Activated CD4-positive, alpha-beta T cell treated with anti-CD3 and anti-CD28 coated beads, Interleukin-2, amount 50 U/mL, for 1 hour (primary cell): ENCODE data around the gene VCL.
A peak's percentile ranks its signal among the peaks of the same experiment; 100 is the strongest.

Experiments used
- DNase-seq: peaks from one replicate; pipeline ENCODE4 v3.0.0-alpha.2; 2020

The VCL gene

DNA sequence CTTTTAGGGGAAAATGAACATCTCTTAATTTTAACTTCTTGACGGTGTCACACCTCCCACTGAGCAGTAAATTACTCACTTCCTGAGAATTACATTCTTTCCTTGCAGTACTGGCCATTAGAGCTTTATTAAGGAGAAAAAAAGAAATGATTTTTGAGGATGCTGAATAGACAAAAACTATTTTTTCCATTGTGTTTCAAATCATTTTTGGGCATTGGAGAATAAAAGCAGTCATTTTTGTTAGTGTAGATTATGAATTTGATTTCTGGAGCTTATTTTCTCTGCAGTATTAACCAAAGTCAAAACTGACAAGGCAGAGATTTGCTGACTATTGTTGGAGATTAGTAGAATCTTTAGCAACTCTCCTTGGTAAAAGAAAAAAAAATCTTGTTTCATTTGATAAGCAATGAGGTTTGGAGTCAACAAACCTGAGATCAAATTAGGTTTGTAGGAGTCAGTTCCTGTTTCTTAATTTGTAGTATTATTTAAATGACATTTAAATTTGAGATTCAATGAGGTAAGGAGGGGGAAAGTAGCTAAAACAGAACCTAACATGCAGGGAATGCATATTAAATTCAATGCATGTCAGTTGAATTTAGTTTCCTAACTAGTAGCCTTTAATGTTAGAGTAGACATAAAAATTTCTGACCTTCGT is 82.1 kb downstream of the VCL start:
- DNase-seq: no peak

DNA sequence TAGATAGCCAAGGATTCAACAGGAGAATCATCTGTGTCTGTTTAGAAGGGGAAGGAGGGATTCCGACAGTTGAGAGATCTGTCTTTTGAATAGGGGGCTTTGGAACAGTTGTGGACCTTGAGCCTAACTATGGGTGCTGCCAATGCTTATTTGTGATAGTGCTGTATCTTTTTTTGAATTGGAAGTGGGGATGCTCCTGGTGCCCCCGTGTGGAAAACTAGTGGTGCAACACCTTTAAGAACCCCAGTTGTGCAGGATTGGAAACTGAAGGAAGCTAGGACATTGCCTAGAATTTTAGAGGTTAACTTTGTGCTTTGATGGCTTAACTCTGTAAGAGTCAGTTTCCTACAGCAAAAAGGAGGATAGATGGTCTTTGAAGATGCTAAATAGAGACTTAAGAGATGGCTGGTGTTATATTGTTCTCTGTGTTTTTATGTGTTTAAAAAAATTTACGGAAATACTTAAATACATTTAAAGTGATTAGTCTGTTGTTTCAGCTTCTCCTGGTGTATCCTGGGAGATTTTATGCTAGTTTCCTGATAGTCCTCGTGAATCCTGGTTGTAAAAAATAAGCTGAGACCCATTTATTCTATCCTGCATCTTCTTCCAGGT is 83.4 kb downstream of the VCL start:
- peak; percentile 31 for DNase-seq

DNA sequence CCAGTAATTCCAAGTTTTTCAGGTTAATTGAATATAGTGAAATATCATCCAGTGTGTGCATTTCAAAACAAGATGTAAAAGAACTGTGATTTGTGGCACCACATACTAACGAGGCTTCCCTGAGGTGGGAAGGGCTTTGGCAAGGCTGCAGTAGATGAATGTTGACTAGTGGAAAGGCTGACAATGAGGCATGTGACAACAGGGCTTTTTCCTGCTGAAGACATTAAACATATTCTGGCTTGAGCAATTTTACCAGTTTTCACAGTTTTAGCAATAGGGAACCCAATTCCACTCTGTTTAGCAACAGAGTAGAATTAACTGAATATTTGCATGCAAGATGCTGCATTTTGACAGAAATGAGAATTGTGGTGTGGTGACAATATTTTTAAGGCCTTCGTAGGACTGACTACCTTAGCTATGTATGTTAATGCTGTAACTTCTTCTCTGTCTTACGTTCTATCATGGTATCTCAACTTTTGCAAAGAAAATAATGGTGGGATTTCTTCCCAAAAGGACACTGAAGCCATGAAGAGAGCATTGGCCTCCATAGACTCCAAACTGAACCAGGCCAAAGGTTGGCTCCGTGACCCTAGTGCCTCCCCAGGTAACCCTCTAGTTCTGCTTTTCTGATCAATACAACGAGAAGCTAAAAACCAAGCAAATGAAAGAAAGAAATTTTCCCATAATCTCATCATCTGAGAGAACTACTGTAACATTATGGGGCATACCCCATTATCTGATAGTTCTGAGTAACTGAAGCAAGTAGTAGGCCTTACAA is 84.2 kb downstream of the VCL start:
- no peak for DNase-seq

DNA sequence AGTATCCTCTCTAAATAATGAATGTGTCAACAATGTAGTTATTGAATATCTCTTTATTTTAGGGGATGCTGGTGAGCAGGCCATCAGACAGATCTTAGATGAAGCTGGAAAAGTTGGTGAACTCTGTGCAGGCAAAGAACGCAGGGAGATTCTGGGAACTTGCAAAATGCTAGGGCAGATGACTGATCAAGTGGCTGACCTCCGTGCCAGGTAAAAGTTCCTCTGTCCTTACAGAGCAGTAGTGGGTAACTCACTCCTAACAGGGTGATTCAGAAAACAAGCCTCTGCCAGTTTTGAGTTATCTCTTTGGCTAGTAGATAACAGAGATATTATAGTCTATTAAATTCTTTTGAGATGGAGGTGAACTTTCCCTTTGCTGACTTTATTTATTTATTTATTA is 85.4 kb downstream of the VCL start:
- no peak for DNase-seq

DNA sequence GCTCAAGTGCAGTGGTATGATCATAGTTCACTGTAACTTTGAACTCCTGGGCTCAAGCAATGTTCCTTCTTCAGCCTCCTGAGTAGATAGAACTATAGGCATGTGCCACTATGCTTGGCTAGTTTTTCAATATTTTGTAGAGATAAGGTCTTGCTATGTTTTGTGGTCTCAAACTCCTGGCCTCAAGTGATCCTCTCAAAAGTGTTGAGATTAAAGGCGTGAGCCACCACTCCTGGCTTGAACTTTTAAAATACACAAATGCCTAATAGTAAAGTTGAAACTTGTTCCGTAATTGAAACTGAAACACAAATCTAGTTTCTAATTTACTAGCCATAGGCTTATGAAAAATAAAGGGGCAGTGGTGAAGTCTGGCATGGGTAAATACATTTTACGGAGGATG is 87.0 kb downstream of the VCL start:
- no peak for DNase-seq

DNA sequence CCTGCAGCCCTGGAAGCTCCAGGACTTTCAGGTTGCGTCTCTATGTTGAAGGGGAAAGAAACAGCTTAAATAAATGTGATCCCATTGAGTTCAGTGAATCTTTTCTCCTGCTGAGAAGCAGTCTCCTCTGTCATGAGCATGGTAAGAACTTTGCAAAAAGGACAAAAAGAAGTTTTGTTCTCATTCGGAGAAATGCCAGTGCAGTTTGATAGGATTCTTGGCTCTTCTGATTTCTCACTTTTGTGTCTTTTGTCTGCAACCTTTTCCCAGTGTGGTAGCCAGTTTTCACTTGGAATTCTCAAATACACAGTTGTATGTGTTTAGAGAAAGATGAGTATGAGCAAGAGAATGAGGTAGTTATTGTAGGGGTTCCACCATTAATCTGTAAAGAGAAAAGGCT is 88.4 kb downstream of the VCL start:
- DNase-seq: no peak

DNA sequence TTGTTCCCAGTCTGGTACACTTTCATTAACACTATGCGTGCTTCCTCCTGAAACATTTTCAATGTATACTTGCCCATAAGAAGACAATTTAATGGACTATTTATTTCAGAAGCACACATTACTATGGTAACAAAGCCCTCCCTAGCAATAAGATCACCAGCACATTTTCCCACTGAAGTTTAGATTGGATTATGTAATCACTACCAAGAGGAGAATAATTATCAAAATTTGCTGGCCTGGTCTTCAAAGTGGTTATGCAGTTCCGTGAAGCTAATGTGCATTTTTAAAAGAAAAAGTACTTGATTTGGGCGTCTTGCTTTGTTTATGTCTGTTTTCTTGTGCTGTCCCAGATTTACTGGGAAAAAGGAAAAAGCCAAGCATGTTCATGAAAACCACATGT is 90.8 kb downstream of the VCL start:
- DNase-seq: no peak

DNA sequence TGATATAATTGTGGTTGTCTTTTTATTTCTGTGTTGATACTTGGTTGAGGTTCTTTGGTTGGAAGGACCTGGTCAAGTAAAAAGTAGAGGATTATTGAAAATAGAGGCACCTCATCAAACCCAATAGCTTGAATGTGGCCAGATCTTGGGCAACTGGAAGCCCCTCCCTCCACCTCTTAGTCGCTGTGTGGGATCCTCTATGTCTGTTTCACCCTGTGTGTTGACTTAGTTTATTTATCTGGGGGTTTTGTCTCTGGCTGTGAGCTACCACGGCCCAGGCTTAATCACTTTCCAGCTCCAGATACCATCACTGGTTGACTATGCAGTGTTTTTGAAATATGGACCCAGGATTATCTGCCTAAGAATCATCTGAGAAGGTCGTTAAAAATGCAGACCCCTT is 94.5 kb downstream of the VCL start:
- no peak for DNase-seq

DNA sequence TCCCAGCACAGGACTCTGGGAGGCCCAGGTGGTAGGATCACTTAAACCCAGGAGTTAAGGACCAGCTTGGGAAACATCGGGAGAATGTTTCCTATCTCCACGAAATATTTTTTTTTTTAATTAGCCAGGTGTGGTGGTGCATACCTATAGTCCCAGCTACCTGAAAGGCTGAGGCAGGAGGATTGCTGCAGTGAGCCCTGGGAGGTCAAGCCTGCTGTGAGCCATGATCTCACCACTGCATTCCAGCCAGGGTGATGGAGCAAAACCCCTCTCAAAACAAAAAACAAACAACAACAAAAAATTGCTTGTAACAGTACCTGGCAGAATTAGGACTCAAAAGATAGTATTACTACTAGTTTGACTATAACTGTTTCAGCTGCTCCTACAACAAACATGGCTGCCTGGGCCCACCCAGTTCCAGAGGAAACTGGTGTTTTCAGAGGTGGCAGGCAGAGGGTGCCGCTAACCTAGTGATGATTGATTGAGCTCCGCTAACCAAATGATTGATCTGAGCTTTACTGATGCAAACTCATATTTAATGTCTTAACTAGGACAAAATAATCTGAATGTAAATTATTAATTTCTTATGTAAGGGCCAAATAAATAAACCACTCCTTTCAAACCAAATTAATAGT is 95.7 kb downstream of the VCL start:
- DNase-seq: no peak

DNA sequence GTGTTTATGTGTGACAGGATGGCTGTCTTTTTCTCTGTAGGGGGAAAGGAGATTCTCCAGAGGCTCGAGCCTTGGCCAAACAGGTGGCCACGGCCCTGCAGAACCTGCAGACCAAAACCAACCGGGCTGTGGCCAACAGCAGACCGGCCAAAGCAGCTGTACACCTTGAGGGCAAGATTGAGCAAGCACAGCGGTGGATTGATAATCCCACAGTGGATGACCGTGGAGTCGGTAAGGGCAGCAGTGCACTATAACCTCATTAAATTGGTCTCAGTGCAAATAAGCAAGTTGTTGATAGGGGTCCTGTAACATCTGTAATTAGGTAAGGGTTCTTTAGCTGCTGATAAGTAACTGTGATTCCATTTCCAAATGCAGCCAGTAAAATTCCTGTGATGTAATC is 96.3 kb downstream of the VCL start:
- DNase-seq: no peak

DNA sequence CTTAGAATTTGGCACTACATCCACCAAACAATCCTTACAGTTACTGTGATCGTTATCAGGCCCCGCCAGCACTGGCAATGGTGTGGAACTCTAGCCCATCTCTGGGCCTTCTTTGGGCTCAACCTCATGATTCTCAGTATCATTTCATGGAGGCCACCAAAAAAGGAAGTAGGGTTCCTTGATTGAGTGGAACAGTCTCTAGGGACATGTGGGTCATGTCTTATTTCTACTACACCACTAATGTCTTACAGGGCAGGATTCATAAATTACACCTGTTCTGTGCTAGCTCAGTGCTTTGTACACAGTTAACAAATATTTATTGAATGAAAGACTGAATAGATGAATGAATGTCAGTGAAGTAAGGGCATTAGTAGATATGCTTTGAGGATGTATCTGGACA is 98.9 kb downstream of the VCL start:
- no peak for DNase-seq

DNA sequence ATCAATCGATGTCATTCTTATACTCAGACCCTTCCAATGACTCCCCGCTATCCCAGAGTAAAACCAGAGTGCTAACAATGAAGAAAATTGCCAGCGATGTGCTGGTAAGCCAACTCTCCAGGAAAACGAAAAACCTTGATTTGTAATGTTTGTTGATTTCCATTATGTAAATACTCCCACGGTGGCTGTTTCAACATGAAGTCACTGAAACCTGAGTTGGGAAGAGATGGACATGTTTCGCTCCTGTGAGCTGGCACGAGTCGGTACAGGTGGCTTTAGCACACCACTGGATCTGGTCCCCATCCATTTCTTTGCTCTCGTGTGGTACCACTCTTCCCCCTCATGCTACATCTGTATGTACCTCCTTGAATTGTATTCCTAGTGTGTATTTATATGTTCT is 99.9 kb downstream of the VCL start:
- DNase-seq: no peak

DNA sequence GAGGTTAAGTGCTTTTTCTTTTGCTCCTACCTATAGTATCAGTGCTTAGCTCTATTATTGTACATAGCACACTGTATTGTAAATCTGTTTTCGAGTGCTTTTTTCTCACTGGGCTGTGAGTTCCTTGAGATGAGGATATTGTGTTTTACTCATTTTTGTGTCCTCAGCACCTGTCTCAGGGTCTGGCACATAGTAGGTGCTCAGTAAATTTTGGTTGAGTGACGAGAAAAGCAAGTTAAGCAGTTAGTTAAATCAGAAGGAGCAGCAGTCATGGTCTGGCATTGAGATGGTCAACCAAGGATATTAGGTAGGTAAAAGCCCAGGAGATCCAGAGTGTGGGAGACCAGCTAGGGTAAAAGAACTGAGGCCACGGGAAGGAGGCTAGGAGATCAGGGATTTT is 101.5 kb downstream of the VCL start:
- no peak for DNase-seq

DNA sequence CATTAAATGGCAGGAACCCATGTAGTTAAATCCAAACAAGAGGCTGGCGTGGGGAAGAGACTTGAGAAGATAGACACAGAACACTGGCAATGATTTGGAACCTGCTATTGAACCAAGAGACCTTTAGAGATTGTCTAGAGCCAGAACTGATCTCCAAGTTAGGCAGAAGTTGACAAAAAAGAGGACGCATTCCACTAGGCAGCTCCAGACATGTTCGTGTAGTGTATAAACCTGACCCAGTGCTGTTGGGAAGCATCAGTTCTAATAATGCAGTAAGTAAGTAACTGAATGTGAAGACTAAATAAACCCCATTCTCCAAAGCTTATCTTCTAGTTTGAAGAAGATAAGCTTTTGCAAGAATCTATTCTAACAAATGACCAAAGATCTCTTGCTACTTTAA is 101.9 kb downstream of the VCL start:
- DNase-seq: no peak

DNA sequence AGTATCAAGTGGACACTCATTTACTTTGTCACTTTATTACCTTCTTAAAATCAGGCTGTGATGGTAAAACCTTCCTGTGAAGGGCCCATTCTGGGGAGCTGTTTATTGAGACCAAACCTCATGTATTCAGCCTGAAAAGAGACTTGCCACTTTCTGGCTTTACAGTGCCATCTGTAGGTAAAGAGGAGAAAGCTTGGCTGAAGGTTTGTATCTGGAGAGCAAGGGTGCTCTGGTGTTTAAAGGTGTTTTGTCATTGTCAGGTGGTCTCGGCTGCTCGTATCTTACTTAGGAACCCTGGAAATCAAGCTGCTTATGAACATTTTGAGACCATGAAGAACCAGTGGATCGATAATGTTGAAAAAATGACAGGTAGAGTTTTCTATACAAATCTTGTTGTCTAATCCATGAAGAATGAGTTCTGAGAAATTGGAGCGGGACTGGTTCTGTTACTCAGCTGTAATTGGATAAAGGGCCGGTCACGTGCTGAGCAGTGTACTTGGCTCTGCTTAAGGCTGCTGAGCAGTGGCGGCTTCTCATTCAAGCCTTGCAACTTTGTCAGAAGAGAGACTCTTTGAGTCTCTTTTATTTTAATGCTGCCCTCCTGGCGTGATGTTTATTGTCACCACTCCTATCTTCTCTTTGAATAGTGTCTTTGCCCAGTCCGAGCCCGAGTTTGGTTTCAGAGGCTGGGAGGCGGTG is 105.8 kb downstream of the VCL start:
- DNase-seq: no peak

DNA sequence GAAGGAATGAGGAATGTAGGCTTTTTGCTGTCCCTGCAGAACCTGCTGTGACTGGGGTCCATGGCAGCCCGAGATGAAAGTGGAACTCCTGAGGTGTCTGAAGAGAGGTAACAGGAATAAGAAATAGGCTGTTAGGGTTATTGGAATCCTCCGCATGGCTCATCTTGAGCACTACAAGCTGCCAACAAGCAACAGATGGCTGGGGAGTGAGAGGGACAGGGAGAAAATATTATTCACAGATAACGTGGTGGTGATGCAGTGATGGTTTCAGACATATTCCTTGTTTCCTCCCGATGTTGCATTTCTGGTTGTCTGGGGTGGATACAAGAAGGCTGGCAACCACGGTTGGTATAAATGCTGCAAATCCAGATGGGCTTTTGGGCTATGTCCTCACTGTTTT is 106.6 kb downstream of the VCL start:
- no peak for DNase-seq

DNA sequence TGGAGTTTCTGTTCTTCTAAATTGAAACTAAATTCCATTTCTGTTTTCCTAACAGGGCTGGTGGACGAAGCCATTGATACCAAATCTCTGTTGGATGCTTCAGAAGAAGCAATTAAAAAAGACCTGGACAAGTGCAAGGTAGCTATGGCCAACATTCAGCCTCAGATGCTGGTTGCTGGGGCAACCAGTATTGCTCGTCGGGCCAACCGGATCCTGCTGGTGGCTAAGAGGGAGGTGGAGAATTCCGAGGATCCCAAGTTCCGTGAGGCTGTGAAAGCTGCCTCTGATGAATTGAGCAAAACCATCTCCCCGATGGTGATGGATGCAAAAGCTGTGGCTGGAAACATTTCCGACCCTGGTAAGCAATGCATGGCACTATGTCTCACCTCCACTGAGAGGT is 107.1 kb downstream of the VCL start:
- no peak for DNase-seq

DNA sequence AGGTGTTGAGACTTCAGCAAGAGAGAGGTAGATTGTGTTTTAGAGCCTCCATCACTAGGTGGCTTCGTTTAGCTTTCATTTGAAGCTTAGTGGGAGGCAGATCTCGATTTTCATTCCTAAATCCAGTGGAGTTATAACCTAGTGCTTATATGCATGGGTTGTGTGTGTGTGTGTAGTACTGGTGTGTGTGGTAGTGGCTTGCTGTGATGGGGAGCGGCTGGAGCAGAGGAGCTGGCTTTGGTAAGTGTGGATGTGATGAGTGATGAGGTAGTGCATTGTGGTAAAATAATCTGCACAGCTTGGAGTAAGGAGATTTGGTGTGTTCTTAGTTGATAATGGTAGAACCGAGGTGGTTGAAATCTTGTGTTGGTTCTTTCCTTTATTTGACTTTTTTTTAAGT is 109.5 kb downstream of the VCL start:
- DNase-seq: no peak

DNA sequence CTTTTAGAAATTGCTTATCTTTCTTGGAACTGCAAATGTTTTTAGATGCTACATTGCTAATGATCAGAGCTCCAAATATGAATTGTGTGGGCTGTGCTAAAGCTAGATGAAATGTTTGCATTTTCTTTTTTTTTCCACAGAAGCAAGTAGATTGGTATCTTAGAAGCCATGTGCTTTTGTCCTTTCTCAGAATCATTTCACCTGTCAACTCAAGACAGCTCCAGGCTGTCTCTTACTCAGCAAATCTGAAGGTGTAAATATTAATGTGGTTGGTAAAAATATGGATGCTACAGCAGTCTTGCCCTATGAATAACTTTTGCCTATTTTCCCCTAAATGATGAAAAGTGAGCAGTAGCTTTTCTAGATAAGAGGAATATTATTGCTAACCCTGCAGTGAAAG is 111.5 kb downstream of the VCL start:
- no peak for DNase-seq

DNA sequence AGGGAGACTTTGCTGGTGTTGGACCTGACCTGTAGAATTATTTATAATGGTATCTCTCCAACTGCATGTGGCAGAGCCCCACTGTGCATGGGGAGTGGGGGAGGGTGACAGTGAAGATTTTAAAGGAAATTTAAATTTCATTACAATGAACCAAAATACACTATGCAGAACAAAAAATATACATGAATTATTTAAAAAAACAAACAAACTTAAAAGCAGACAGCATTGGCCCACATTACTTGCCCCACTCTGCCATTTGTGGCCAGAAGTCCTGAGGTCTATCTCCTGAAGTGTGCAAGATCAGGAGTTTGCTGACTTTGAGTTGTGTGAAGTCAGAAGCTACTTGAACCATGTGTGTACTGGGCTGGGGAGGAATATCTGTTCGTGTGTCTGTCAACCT is 112.2 kb downstream of the VCL start:
- no peak for DNase-seq

DNA sequence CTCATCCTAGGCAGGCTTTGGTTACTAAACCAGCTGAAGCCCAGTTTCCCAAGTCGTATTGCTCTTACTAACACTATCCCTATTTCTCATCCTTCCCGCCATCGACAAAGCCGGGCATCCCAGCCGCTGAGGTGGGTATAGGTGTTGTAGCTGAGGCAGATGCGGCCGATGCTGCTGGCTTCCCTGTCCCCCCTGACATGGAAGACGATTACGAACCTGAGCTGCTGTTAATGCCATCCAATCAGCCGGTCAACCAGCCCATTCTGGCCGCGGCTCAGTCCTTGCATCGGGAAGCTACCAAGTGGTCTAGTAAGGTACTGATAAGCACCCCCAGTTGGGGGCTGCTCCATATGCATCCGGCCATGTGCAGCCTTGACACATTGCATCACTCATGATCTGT is 113.9 kb downstream of the VCL start:
- DNase-seq: no peak

DNA sequence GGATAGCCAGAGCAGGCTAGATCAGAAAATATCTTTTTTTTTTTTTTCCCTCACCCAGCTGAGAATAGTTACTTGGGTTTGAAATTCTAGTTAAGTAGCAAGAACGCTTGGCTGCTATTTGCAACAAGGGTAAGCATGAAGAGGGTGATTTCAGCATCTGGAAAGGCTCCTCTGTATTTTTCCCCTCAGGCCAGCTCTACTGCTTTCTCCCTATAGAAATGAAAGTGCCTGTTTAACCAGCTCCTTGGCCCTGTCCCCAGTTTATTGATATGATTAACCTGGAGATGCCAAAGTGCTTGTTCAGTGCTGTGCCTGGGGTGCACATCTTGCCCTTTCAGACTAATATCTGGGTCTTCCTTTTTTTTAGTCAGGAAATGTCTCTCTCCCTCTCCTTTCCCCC is 115.6 kb downstream of the VCL start:
- no peak for DNase-seq

DNA sequence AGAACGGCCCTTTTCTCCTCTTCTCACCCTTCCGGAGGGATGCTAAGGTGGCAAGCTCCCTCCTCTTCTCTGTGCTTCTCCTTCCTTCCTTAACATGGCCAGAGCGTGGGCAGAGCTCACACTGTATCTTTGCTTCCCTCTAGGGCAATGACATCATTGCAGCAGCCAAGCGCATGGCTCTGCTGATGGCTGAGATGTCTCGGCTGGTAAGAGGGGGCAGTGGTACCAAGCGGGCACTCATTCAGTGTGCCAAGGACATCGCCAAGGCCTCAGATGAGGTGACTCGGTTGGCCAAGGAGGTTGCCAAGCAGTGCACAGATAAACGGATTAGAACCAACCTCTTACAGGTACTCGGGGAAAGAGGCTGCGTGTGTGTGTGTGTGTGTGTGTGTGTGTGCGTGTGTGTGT is 116.1 kb downstream of the VCL start:
- DNase-seq: no peak
